Measurements from ENCODE around the gene NFATC4. TPM values are rescaled to one million over a fixed set of nuclear protein-coding genes. Genes with fewer than 3 reads are reported as not detected.

Gene NFATC4
- total RNA-seq, 1 donor from 2014 or later = 37.0 TPM

GRCh38 chr14:24365600-24366412 is 2.2 kb upstream of the NFATC4 start:
- Histone ChIP-seq H3K27me3 (ENCODE audit: low read depth) (peaks cover 17% of the 10 kb centered on the region), H3K4me3 (peak overlapping the region; percentile 54), H3K27ac (peak overlapping the region; percentile 85), H3K9me3 (no peaks in the 10 kb centered on the region), H3K4me1 (peaks cover 31% of the 10 kb centered on the region), H3K36me3 (no peaks in the 10 kb centered on the region)
- DNase-seq (peak; percentile 90), ATAC-seq (peak; percentile 69 to 76)
- intact Hi-C loops (cut with DNase I) = loop anchor here (10.0 kb wide), 1 partner anchor 49 kb away; no protein-coding TSS in a partner anchor
- TF ChIP-seq, protein P1, sequence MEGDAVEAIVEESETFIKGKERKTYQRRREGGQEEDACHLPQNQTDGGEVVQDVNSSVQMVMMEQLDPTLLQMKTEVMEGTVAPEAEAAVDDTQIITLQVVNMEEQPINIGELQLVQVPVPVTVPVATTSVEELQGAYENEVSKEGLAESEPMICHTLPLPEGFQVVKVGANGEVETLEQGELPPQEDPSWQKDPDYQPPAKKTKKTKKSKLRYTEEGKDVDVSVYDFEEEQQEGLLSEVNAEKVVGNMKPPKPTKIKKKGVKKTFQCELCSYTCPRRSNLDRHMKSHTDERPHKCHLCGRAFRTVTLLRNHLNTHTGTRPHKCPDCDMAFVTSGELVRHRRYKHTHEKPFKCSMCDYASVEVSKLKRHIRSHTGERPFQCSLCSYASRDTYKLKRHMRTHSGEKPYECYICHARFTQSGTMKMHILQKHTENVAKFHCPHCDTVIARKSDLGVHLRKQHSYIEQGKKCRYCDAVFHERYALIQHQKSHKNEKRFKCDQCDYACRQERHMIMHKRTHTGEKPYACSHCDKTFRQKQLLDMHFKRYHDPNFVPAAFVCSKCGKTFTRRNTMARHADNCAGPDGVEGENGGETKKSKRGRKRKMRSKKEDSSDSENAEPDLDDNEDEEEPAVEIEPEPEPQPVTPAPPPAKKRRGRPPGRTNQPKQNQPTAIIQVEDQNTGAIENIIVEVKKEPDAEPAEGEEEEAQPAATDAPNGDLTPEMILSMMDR (IDR thresholded peaks at IDR 0.05) = peak; percentile 87

GRCh38 chr14:24366413-24366720 is 1.6 kb upstream of the NFATC4 start:
- intact Hi-C loops (cut with DNase I) = loop anchor here (10.0 kb wide), 1 partner anchor 48 kb away; no protein-coding TSS in a partner anchor
- no peak for ATAC-seq
- Histone ChIP-seq H3K27ac (peak overlapping the region; percentile 85), H3K27me3 (ENCODE audit: low read depth) (peaks cover 17% of the 10 kb centered on the region), H3K36me3 (no peaks in the 10 kb centered on the region), H3K4me1 (peaks cover 31% of the 10 kb centered on the region), H3K4me3 (peak overlapping the region; percentile 54), H3K9me3 (no peaks in the 10 kb centered on the region)
- TF ChIP-seq, protein P1 (IDR thresholded peaks at IDR 0.05) = no peak
- no peak for DNase-seq

DNA sequence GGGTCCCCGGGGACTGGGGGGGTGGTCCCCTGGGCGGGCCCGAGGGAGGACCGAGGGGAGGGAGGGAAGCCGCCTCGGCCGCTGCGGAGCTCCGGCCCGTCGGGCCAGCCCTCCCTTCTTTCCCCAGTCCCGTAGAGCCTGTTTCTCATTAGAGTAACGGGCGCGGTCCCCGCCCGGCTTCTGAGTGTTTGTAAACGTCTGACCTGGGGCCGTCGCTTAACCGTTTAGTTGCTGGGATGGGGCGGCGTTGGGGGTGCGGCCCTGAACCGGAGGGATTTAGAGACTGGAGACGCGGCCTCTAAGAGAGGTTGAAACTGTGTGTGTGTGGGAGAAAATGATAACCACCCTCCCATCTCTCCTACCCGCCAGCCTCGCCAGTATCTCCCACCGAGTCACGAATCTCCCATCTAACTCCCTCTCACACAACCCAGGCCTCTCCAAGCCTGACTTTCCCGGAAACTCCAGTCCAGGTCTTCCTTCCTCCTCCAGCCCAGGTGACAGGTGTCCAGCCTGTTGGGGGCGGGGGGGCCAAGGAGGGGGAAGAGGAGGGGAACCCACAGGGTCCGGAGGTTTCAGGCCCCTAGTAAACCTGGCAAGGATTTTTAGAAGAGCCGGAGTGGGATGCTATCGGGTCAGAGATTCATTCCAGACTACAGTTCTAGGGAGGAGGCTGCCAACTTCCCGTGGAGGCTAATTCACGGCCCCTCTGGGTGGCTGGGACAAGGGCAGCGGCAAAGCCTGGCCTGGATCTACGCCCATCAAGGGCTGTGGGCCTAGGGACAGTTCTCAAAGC is 1.1 kb upstream of the NFATC4 start:
- peak; percentile 94 for DNase-seq
- intact Hi-C loops (cut with DNase I) = loop anchor here (10.0 kb wide), 1 partner anchor 48 kb away; no protein-coding TSS in a partner anchor
- Histone ChIP-seq H3K27ac (peak overlapping the region; percentile 85), H3K4me1 (peaks cover 31% of the 10 kb centered on the region), H3K9me3 (no peaks in the 10 kb centered on the region), H3K4me3 (peak overlapping the region; percentile 54), H3K36me3 (no peaks in the 10 kb centered on the region), H3K27me3 (ENCODE audit: low read depth) (peaks cover 17% of the 10 kb centered on the region)
- peak; percentile 91 to 92 for ATAC-seq
- TF ChIP-seq, protein P1 (IDR thresholded peaks at IDR 0.05) = no peak

DNA sequence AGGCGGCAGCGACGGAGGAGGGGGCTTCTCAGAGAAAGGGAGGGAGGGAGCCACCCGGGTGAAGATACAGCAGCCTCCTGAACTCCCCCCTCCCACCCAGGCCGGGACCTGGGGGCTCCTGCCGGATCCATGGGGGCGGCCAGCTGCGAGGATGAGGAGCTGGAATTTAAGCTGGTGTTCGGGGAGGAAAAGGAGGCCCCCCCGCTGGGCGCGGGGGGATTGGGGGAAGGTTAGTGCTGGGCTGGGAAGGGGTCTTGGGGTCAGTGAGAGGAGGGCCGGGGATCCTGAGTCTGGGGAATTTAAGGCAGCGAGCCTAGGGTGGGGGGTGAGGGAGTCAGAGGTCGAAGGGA is 203 bp downstream of the NFATC4 start:
- Histone ChIP-seq H3K27ac (peak overlapping the region; percentile 75), H3K4me1 (peaks cover 31% of the 10 kb centered on the region), H3K27me3 (ENCODE audit: low read depth) (peaks cover 17% of the 10 kb centered on the region), H3K36me3 (no peaks in the 10 kb centered on the region), H3K9me3 (no peaks in the 10 kb centered on the region), H3K4me3 (peak overlapping the region; percentile 54)
- TF ChIP-seq, protein P1 (IDR thresholded peaks at IDR 0.05) = no peak
- ATAC-seq (no peak), DNase-seq (no peak)
- intact Hi-C loops (cut with DNase I) = loop anchor here (10.0 kb wide), 1 partner anchor 47 kb away; no protein-coding TSS in a partner anchor

GRCh38 chr14:24368562-24369252 is 723 bp downstream of the NFATC4 start:
- ATAC-seq (peak in 1 of 2 donors; percentile 0), DNase-seq (peak; percentile 57)
- Histone ChIP-seq H3K27ac (peak overlapping the region; percentile 75), H3K4me3 (peak overlapping the region; percentile 54), H3K9me3 (no peaks in the 10 kb centered on the region), H3K4me1 (peaks cover 31% of the 10 kb centered on the region), H3K36me3 (peaks cover 1% of the 10 kb centered on the region), H3K27me3 (ENCODE audit: low read depth) (peaks cover 17% of the 10 kb centered on the region)
- TF ChIP-seq, protein P1 (IDR thresholded peaks at IDR 0.05) = no peak
- intact Hi-C loops (cut with DNase I) = loop anchor here (10.0 kb wide), 1 partner anchor 46 kb away; no protein-coding TSS in a partner anchor

Measured in lower lobe of right lung (tissue), 2 donors.